Esophagus (tissue), 2 donors: ENCODE measurements around the gene CXorf49B. TPM values are rescaled to one million over a fixed set of nuclear protein-coding genes. Genes with fewer than 3 reads are reported as not detected.
"Not testable (repeated sequence)": the region's sequence is repeated elsewhere in the genome, so short reads cannot be mapped to it uniquely, and the experiment has no call there.

ENCODE experiments used
- H3K27ac ChIP-seq, 2 donors: one replicate each; pipeline ENCODE4 v1.5.1; 2013; ENCODE audit warnings: low read depth in 2 of 2, mild to moderate bottlenecking in 2 of 2, inconsistent platforms in 1 of 2, low read length in 1 of 2, moderate library complexity in 1 of 2
- H3K27me3 ChIP-seq, 2 donors: one replicate each; pipeline ENCODE4 v1.6.1; 2013; ENCODE audit warnings: low read length in 2 of 2, control low read depth in 1 of 2, mild to moderate bottlenecking in 1 of 2; ENCODE audit not compliant: insufficient read depth in 2 of 2, control insufficient read depth in 1 of 2
- H3K36me3 ChIP-seq, 2 donors: one replicate each; pipeline ENCODE4 v1.6.1; 2013; ENCODE audit warnings: low read length in 1 of 2; ENCODE audit not compliant: control insufficient read depth in 2 of 2, insufficient read depth in 2 of 2
- H3K4me1 ChIP-seq, 2 donors: one replicate each; pipeline ENCODE4 v1.6.1; 2013; ENCODE audit warnings: low read length in 1 of 2; ENCODE audit not compliant: control insufficient read depth in 2 of 2, insufficient read depth in 2 of 2
- H3K4me3 ChIP-seq, 2 donors: one replicate each; pipeline ENCODE4 v1.5.1; 2013; ENCODE audit warnings: low read length in 2 of 2, mild to moderate bottlenecking in 2 of 2, low read depth in 1 of 2, moderate library complexity in 1 of 2
- H3K9me3 ChIP-seq, 2 donors: one replicate each; pipeline ENCODE4 v1.6.1; 2013; ENCODE audit warnings: mild to moderate bottlenecking in 2 of 2, low read depth in 1 of 2, low read length in 1 of 2, moderate library complexity in 1 of 2; ENCODE audit not compliant: control insufficient read depth in 2 of 2, insufficient read depth in 1 of 2
- WGBS, 2 donors: extraction: QIAGEN DNeasy Blood & Tissue Kit; methylation state at CpG; one replicate each; pipeline ENCODE4 v1.1.7; 2013; 5-methylcytosine and 5-hydroxymethylcytosine counted together
- polyA plus RNA-seq, 2 donors: library from polyadenylated mRNA; stranded (reverse); fragments of 200-250 nt; gene quantifications; one replicate each; pipeline ENCODE4 v1.2.3, GENCODE V29; 2013
- donor health status: healthy with polysubstance abuse.
- donor health status: Bipolar disorder and iron deficiency.

The CXorf49B gene
- polyA plus RNA-seq, result not detected

DNA sequence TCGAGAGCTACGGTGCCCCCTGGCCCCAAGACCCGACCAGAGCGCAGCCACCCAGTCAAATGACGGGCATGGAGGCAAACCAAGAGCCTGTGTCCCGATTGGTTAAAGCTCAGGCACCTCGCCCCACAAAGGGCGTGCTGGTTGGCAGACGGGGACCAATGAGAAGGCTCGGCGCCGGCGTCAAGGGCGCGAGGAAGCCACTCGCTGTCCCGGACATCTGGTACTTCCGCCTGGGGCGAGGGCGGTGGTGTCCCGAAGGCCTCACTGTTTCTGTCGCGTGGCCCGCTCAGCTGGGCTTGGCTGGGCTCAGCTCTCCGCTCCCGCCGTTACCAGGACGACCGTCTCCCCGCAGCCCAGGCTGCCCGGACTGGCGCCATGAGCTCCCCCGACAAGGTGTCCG is at the start of gene CXorf49B:
Gene CXorf49B, plus strand, starts transcription at position 301 of the 400 bp plus-strand sequence. Its CDS starts 75 bp downstream, at position 376.
- not testable (repeated sequence) for H3K9me3 ChIP-seq, H3K27ac ChIP-seq, H3K4me3 ChIP-seq, H3K27me3 ChIP-seq, H3K36me3 ChIP-seq, H3K4me1 ChIP-seq
- no CpG with 5 or more reads among the region's 34 CpGs for WGBS, 2 donors

DNA sequence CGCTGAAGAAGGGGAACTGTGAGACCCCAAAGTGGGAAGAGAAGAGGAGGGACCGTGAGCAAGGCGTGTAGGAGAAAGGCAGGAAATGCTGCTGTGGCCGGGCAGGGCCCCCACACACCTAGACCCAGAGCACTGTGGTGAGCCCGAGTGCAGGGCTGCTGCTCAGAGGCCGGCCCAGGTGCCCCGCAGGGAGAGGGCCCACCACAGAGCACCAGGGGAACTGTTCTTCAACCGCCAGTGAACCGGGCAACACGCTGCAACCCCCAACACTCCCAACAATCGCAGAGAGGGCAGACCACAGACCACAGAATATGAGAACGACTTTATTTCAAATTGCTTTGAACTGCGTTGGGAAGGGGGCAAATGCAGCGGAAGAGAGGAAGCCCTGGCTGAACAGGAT is 49.1 kb upstream of the CXorf49B start:
- not testable (repeated sequence) for H3K9me3 ChIP-seq, H3K4me3 ChIP-seq, H3K27ac ChIP-seq, H3K27me3 ChIP-seq, H3K36me3 ChIP-seq, H3K4me1 ChIP-seq
- WGBS, 2 donors, result no CpG with 5 or more reads among the region's 14 CpGs

- H3K36me3 ChIP-seq, H3K4me3 ChIP-seq, H3K27me3 ChIP-seq, H3K9me3 ChIP-seq, H3K4me1 ChIP-seq, H3K27ac ChIP-seq: not testable (repeated sequence)
- no CpG with 5 or more reads among the region's 8 CpGs for WGBS, 2 donors
Measured at GRCh38 chrX:71715551-71715950, 47.6 kb upstream of the CXorf49B start.

GRCh38 chrX:71716323-71716722 is 46.8 kb upstream of the CXorf49B start:
- not testable (repeated sequence) for H3K4me3 ChIP-seq, H3K27ac ChIP-seq, H3K4me1 ChIP-seq, H3K27me3 ChIP-seq, H3K9me3 ChIP-seq, H3K36me3 ChIP-seq
- WGBS, 2 donors, result no CpG with 5 or more reads among the region's 12 CpGs

GRCh38 chrX:71718185-71718584 is 45.0 kb upstream of the CXorf49B start, which contains the start of gene CXorf49:
Gene CXorf49, minus strand, starts transcription at chrX:71718285. Its CDS starts 134 bp downstream, at chrX:71718151.
- WGBS, 2 donors, result no CpG with 5 or more reads among the region's 30 CpGs
- not testable (repeated sequence) for H3K36me3 ChIP-seq, H3K9me3 ChIP-seq, H3K4me3 ChIP-seq, H3K27ac ChIP-seq, H3K27me3 ChIP-seq, H3K4me1 ChIP-seq

GRCh38 chrX:71719195-71719594 is 44.0 kb upstream of the CXorf49B start:
- H3K4me1 ChIP-seq, H3K27ac ChIP-seq, H3K9me3 ChIP-seq, H3K4me3 ChIP-seq, H3K27me3 ChIP-seq, H3K36me3 ChIP-seq: not testable (repeated sequence)
- 97% methylated on average over 13 of the region's 30 CpGs; no CpG with 5 or more reads in 1 of the 2 donors for WGBS, 2 donors

GRCh38 chrX:71720289-71720886 is 42.8 kb upstream of the CXorf49B start:
- no CpG with 5 or more reads among the region's 20 CpGs for WGBS, 2 donors
- not testable (repeated sequence) for H3K4me1 ChIP-seq, H3K9me3 ChIP-seq, H3K36me3 ChIP-seq, H3K27me3 ChIP-seq, H3K4me3 ChIP-seq, H3K27ac ChIP-seq

DNA sequence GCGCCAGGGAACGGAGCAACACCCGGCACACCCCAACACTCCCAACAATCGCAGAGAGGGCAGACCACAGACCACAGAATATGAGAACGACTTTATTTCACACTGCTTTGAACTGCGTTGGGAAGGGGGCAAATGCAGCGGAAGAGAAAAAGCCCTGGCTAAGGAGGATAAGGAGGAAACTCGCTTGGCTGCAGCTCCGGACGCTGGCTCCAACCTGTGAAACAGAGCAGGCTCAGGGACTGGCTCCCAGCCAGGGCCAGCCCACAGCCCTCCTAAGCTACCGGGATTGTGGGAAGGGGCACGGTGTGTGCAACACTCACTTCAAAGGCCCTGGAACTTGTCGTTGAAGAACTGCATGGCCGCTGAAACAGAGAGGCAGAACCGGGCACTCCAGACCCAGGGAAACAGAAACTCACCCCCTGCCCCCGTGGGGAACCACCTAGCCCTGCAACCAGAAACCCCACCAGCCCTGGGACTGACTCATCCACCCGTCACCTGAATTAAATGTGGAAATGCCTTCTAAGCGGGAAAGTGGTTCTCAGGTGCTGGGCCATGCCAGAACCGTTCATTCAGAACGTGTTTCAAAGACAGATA is 2.4 kb upstream of the CXorf49B start:
- no CpG with 5 or more reads among the region's 20 CpGs for WGBS, 2 donors
- not testable (repeated sequence) for H3K4me3 ChIP-seq, H3K27ac ChIP-seq, H3K36me3 ChIP-seq, H3K4me1 ChIP-seq, H3K9me3 ChIP-seq, H3K27me3 ChIP-seq

- not testable (repeated sequence) for H3K4me3 ChIP-seq, H3K27me3 ChIP-seq, H3K4me1 ChIP-seq, H3K36me3 ChIP-seq, H3K9me3 ChIP-seq, H3K27ac ChIP-seq
- no CpG with 5 or more reads among the region's 11 CpGs for WGBS, 2 donors
Measured at GRCh38 chrX:71764832-71765231, 1.7 kb downstream of the CXorf49B start.

- not testable (repeated sequence) for H3K27ac ChIP-seq, H3K9me3 ChIP-seq
Measured at GRCh38 chrX:71765613-71766012, 2.5 kb downstream of the CXorf49B start.

More at GRCh38 chrX:71765613-71766012, 2.5 kb downstream of the CXorf49B start:
- H3K4me3 ChIP-seq, H3K27me3 ChIP-seq, H3K36me3 ChIP-seq, H3K4me1 ChIP-seq: not testable (repeated sequence)
- no CpG with 5 or more reads among the region's 8 CpGs for WGBS, 2 donors
